Measurements from ENCODE around the gene SLC5A7. TPM values are rescaled to one million over a fixed set of nuclear protein-coding genes. Genes with fewer than 3 reads are reported as not detected.

The SLC5A7 gene
- total RNA-seq = not detected in 2 replicates

DNA sequence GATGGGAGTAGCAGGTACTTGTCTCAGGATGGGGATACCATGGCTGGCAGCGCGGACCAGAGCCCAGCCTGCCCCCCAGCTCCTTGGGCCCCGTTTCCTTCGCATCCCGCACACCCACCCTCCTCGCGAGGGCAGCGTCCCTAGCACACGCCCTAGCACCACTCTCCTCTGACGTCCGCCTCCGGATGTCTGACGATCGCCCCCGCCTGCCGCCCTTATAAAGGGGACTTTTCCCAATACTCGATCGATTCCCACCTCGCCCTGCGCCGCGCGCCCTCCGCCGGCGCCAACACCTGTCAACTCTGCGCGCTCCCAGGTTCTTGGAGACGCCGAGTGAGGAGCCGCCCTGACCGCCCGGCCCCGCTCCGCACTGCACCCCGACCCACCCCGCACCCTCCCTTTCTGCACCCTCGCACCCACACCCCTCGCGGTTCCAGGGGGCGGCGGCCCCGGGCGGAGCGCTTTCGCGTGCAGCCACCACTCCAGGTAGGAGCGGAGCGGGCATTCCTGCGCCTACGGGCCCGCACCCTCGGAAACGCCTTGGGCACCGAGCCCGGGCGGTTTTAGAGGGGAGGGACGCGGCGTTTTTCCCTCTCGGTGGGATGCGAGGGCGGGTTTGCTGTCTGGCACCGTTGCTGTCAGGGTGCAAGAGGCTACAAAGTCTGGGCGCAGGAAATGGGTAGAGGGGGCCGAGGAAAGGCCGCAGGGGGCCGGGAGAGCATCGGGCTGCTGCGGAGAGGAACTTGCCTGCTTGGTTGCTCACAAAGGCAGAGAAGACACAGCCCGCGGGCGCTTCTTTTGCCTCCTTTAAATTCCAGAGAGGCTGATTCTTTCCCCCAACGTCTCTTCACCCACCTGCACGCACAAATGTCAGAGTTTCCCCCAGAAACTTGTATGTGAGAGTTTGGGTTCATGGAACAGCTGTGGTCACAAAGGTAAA, at the start of gene SLC5A7:
SLC5A7 (plus strand) TSS at position 247 of the 940 bp plus-strand sequence. CDS start 1,632 bp downstream, outside the sequence.
- DNase-seq (ENCODE audit: low read depth) = no peak

DNA sequence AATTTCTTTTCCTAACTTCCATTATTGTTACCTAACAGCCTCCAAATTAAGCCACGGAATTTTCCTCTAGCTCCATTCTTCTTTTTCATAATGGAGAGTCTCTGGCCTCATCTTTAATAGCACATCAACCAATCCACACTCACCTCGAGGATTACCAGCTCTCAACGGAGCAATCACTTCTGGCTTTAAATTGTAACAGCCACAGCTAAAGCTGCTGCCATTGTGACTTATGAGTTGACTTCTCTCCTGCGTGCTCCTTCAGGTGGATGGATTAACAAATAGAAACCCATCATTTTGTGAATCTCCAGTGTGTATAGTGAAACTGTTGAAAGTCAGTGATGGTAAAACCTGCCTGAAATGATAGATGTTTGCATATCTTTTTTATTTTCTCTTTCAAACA, 24.9 kb upstream of the SLC5A7 start:
- no peak for DNase-seq (ENCODE audit: low read depth)

DNA sequence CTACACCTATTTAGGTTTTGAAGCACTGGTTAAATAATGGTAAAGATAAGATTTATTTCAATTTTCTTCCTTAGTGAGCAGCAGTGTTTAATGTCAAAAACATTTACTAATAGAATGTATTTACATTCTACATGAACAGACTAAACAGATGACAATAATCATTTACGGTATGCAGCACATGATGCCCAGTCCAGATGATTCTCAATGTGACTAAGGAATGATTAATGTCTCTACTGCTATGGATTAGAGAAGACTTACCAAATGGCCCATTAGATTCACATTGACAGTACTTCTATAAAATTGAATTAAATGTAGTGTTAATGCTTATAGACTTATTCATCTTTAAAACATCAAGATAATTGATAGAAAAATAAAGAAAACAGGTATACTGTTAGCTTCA, 22.1 kb upstream of the SLC5A7 start:
- DNase-seq (ENCODE audit: low read depth) = no peak

DNA sequence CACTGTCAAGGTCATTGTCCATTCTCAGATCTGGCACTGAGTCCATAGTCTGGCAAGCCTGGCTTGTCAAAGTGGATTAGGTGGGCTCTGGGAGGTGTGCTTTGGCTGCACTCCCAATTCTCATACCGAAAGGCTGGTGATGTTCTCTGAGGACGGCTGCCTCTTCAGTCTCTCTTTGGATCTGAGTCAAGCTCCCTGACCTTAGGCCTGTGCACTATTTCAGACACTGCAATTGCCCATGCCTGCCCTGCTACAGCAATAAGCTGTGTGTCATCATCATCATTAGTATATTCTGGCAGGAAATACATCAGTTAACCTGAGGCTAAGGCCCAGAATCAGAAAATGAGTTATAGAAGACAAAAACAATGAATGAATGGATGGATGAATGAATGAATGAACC, 1.6 kb upstream of the SLC5A7 start:
- DNase-seq (ENCODE audit: low read depth) = no peak

DNA sequence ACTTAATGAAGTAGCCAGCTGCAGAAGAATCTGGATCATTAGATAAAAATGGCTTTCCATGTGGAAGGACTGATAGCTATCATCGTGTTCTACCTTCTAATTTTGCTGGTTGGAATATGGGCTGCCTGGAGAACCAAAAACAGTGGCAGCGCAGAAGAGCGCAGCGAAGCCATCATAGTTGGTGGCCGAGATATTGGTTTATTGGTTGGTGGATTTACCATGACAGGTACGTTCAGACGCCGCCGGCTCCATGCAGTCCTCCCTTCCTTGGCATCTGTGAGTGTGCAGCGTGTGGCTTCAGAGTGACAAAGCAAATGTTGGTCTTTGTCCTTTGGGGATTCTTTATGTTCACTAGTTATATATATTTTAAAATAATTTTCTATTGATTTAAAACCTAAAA, 1.8 kb downstream of the SLC5A7 start:
- no peak for DNase-seq (ENCODE audit: low read depth)

DNA sequence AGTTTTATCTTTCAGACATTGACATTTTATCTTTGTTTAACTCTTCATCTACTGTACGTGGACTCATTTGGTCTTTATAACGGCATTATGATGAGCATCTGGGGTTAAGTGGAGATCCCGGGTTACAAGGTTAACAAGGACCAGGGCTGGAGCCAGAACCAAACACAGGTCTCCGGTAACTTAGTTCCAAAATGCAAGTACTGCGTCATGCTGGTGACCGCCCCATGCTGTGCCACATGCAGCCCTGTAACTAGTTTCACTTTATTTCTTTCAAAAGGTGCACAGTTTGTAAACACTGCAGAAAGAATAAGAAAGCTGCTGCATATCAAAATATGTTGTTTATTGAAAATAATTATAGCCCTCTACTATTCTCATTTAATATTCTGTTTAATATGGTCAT, 3.1 kb downstream of the SLC5A7 start:
- DNase-seq (ENCODE audit: low read depth) = no peak

- no peak for DNase-seq (ENCODE audit: low read depth)
These were observed 4.4 kb downstream of the SLC5A7 start for GRCh38 chr2:107990718-107991117.

DNA sequence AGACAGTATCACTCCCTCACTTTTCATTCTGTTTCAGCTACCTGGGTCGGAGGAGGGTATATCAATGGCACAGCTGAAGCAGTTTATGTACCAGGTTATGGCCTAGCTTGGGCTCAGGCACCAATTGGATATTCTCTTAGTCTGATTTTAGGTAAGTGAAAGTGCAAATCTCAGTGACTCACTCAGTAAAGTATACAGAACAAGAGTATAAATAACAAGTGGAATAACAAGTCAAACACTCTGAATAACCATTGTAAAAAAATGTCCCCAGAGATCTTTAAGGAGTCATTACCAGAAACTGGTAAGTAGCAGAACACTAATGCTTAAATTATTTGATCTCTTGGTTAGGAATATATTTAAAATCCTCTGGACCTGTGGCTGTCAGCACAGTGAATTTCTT, 5.7 kb downstream of the SLC5A7 start:
- peak; percentile 62 for DNase-seq (ENCODE audit: low read depth)

DNA sequence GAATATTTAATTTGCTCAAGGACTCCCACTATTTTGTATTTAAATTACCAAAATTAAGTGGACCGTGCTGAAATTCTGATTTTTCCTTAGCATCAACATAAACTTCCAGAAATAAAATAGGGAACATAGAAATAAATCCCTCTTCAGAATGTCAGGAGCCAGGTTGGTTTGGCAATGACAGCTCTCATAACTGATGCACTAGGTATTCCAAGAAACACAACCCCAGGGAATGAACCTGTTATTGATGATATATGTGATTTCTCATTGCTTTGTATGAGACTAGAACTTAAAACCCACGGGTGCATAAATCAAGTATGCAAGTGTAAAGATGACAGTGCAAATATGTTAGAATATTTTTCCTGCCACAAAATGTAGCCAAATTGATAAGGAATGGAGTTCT, 12.8 kb downstream of the SLC5A7 start:
- no peak for DNase-seq (ENCODE audit: low read depth)

- DNase-seq (ENCODE audit: low read depth) = no peak
These were observed 24.7 kb downstream of the SLC5A7 start for GRCh38 chr2:108010912-108011591.

GRCh38 chr2:108013305-108013704, 27.0 kb downstream of the SLC5A7 start:
- DNase-seq (ENCODE audit: low read depth) = no peak

- no peak for DNase-seq (ENCODE audit: low read depth)
These were observed 36.3 kb downstream of the SLC5A7 start for GRCh38 chr2:108022628-108023027.

GRCh38 chr2:108023776-108024175, 37.5 kb downstream of the SLC5A7 start:
- DNase-seq (ENCODE audit: low read depth) = peak; percentile 27

DNA sequence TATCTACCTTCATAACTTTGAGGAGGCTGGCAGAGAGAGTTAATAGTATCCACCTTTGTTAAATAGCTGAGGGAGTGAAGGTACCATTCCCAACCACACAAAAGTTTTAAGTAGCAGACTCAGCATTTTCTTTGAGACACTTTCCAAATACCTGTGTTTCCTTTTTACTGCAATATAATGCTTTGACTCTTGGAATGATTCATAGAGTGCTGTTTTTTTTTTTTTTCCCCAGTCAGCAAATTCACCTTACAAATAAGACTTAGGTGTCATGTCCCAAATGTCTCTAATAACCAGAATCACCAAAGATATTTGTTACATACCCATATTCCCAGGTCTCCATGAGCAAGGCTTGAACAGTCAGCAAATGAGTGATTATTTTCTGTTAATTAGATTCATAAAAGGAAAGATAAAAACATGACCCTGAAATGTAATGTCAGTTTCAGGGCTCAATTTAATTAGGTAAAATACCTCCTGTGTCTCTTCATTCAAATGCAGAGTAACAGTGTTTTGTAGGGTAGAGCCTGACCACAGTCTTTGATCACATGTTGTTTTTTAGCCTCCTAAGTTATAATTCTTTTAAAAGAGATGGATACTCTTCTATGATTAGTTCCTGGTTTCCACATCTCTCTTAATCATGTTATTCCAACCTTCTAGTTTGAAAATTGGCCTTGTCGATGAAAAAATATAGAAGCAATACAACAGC, 39.9 kb downstream of the SLC5A7 start:
- DNase-seq (ENCODE audit: low read depth) = no peak

DNA sequence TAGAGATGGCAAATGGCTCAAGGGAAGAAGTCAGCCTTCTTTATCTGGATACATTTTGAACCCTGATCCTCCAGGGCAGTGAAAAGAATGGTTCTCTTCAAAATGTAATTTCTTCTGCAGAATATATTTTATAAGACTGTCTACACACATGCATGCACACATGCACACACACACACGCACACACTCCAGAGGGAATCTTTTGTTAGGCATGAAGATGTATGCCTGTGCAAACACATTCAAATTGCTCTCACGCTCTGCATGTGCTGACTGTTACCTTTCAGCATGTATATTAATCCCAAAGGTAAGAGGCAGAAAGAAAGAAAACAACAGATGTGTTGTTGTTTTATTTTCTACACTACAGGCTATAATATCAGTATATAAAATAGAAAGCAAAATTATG, 43.2 kb downstream of the SLC5A7 start:
- no peak for DNase-seq (ENCODE audit: low read depth)

DNA sequence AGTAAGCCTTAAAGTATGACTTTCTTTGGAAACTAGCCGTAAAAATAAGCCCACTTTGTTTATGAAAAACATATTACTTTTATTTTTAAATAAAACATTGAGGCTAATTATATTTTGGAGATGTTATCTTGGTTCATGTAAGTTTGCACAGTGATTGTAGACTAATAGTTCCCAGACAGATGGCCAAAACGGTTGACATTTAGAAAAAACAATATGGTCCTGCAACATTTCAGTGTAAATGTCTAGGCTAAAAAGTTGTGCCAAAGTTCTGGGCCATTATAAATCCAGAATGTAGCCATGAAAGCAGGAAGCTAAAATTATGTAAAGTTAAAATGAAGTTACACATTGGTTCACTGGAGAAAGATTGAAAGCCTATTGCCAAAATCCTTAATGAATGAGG, 43.6 kb downstream of the SLC5A7 start:
- no peak for DNase-seq (ENCODE audit: low read depth)

GRCh38 chr2:108031471-108031941, 45.2 kb downstream of the SLC5A7 start:
- DNase-seq (ENCODE audit: low read depth) = no peak

GRCh38 chr2:108034843-108035242, 48.5 kb downstream of the SLC5A7 start:
- DNase-seq (ENCODE audit: low read depth) = no peak

GRCh38 chr2:108048752-108049151, 62.4 kb downstream of the SLC5A7 start:
- DNase-seq (ENCODE audit: low read depth) = no peak

- no peak for DNase-seq (ENCODE audit: low read depth)
These were observed 72.3 kb downstream of the SLC5A7 start for GRCh38 chr2:108058576-108059137.

DNA sequence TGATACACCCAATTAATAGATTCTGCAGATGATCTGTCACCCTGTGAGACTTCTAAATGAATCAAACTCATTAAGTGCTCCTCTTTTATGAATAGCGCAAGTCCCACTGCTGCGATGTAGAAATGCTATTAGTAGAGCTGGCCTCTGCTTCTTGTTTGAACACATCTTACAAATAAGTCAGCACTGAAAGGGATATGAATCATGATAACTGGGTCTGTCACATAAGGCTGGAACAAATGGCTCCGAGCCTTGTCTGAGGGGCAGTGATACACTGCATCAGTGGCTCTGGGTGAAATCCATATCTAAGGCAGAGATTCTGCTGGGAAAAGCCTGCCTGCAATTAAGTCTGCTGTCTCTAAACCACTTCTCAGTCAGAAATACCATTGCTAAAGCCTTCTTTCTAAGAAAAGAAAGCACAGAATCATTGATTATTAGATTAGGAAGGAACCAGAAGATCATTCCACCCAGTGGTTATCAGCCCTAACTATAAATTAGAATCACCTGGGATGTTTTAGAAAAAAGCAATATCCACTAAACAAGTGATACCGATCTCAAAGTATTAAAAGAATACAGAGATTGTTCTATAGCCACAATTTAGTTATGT, 75.2 kb downstream of the SLC5A7 start:
- DNase-seq (ENCODE audit: low read depth) = no peak

All from renal cortical epithelial cell (primary cell).